Mucosa of rectum (tissue), 2 donors: ENCODE measurements around the gene TPBG.

ENCODE experiments used
- H3K27ac ChIP-seq, 2 donors: one replicate each; pipeline ENCODE4 v1.7.0; 2013; ENCODE audit warnings: inconsistent platforms in 2 of 2, low read depth in 2 of 2, low read length in 2 of 2
- H3K27me3 ChIP-seq, 2 donors: one replicate each; pipeline ENCODE4 v1.7.0; 2013; ENCODE audit warnings: low read length in 2 of 2; ENCODE audit not compliant: control insufficient read depth in 2 of 2, insufficient read depth in 2 of 2
- H3K36me3 ChIP-seq, 2 donors: one replicate each; pipeline ENCODE4 v1.7.0; 2013; ENCODE audit warnings: low read length in 2 of 2; ENCODE audit not compliant: control insufficient read depth in 2 of 2, insufficient read depth in 2 of 2
- H3K4me1 ChIP-seq, 2 donors: one replicate each; pipeline ENCODE4 v1.7.0; 2013; ENCODE audit warnings: low read length in 2 of 2, mild to moderate bottlenecking in 1 of 2; ENCODE audit not compliant: control insufficient read depth in 2 of 2, insufficient read depth in 2 of 2
- H3K4me3 ChIP-seq, 2 donors: one replicate each; pipeline ENCODE4 v1.7.0; 2013; ENCODE audit warnings: low read length in 2 of 2
- H3K9ac ChIP-seq, 2 donors: one replicate each; pipeline ENCODE4 v1.7.0; 2013; ENCODE audit warnings: low read length in 2 of 2, low read depth in 1 of 2, mild to moderate bottlenecking in 1 of 2
- H3K9me3 ChIP-seq, 2 donors: one replicate each; pipeline ENCODE4 v1.7.0; 2013; ENCODE audit warnings: low read length in 2 of 2; ENCODE audit not compliant: control insufficient read depth in 2 of 2
- donor health status: healthy.
- donor health status: Normal muscosa, but diverticular disease.

The TPBG gene

GRCh38 chr6:82363428-82364086, at the start of gene TPBG:
Gene TPBG (plus strand): TSS chr6:82363817. CDS start chr6:82364962, 1,145 bp downstream.
- Histone ChIP-seq H3K4me1 (peaks cover 0 to 8% of the 10 kb centered on the region in 2 donors), H3K9me3 (no peaks in the 10 kb centered on the region), H3K36me3 (no peaks in the 10 kb centered on the region), H3K27ac (peak within 1 kb of the TSS; percentile 61 to 64), H3K4me3 (peak within 1 kb of the TSS; percentile 81 to 88), H3K27me3 (peaks cover 6 to 24% of the 10 kb centered on the region in 2 donors), H3K9ac (peak within 1 kb of the TSS; percentile 54 to 75)

- Histone ChIP-seq H3K4me3 (no peak overlapping the region), H3K4me1 (no peaks in the 10 kb centered on the region), H3K9me3 (no peaks in the 10 kb centered on the region), H3K27me3 (no peaks in the 10 kb centered on the region), H3K36me3 (no peaks in the 10 kb centered on the region), H3K27ac (no peak overlapping the region), H3K9ac (no peak overlapping the region)
Observed at GRCh38 chr6:82322386-82322785, 41.2 kb upstream of the TPBG start.

- Histone ChIP-seq H3K4me1 (no peaks in the 10 kb centered on the region), H3K27me3 (no peaks in the 10 kb centered on the region), H3K9me3 (no peaks in the 10 kb centered on the region), H3K36me3 (no peaks in the 10 kb centered on the region), H3K27ac (no peak overlapping the region), H3K4me3 (no peak overlapping the region), H3K9ac (no peak overlapping the region)
Observed at GRCh38 chr6:82329766-82330165, 33.9 kb upstream of the TPBG start.

GRCh38 chr6:82330171-82330804, 33.3 kb upstream of the TPBG start:
- H3K9ac ChIP-seq: no peak overlapping the region
- H3K4me3 ChIP-seq: no peak overlapping the region
- H3K4me1 ChIP-seq: no peaks in the 10 kb centered on the region
- no peak overlapping the region for H3K27ac ChIP-seq
- H3K9me3 ChIP-seq: no peaks in the 10 kb centered on the region
- no peaks in the 10 kb centered on the region for H3K36me3 ChIP-seq
- H3K27me3 ChIP-seq: no peaks in the 10 kb centered on the region

- Histone ChIP-seq H3K27ac (no peak overlapping the region), H3K4me1 (no peaks in the 10 kb centered on the region), H3K36me3 (no peaks in the 10 kb centered on the region), H3K27me3 (no peaks in the 10 kb centered on the region), H3K9ac (no peak overlapping the region), H3K4me3 (no peak overlapping the region), H3K9me3 (no peaks in the 10 kb centered on the region)
Observed at GRCh38 chr6:82331031-82331773, 32.4 kb upstream of the TPBG start.

GRCh38 chr6:82333781-82334180, 29.8 kb upstream of the TPBG start:
- Histone ChIP-seq H3K27ac (no peak overlapping the region), H3K9me3 (no peaks in the 10 kb centered on the region), H3K9ac (no peak overlapping the region), H3K4me3 (no peak overlapping the region), H3K27me3 (no peaks in the 10 kb centered on the region), H3K36me3 (no peaks in the 10 kb centered on the region), H3K4me1 (no peaks in the 10 kb centered on the region)

- Histone ChIP-seq H3K4me1 (no peaks in the 10 kb centered on the region), H3K36me3 (no peaks in the 10 kb centered on the region), H3K9me3 (peaks cover 0 to 4% of the 10 kb centered on the region in 2 donors), H3K4me3 (no peak overlapping the region), H3K27me3 (no peaks in the 10 kb centered on the region), H3K27ac (no peak overlapping the region), H3K9ac (no peak overlapping the region)
Observed at GRCh38 chr6:82337688-82338257, 25.8 kb upstream of the TPBG start.

- Histone ChIP-seq H3K4me3 (no peak overlapping the region), H3K27me3 (no peaks in the 10 kb centered on the region), H3K27ac (no peak overlapping the region), H3K9me3 (no peaks in the 10 kb centered on the region), H3K36me3 (no peaks in the 10 kb centered on the region), H3K9ac (no peak overlapping the region), H3K4me1 (no peaks in the 10 kb centered on the region)
Observed at GRCh38 chr6:82348130-82348529, 15.5 kb upstream of the TPBG start.

GRCh38 chr6:82353848-82354247, 9.8 kb upstream of the TPBG start:
- Histone ChIP-seq H3K27me3 (peaks cover 0 to 4% of the 10 kb centered on the region in 2 donors), H3K9me3 (no peaks in the 10 kb centered on the region), H3K9ac (no peak overlapping the region), H3K4me3 (no peak overlapping the region), H3K27ac (no peak overlapping the region), H3K4me1 (no peaks in the 10 kb centered on the region), H3K36me3 (no peaks in the 10 kb centered on the region)

GRCh38 chr6:82360552-82360951, 3.1 kb upstream of the TPBG start:
- peaks cover 0 to 5% of the 10 kb centered on the region in 2 donors for H3K4me1 ChIP-seq
- H3K4me3 ChIP-seq: no peak overlapping the region
- no peaks in the 10 kb centered on the region for H3K9me3 ChIP-seq
- no peaks in the 10 kb centered on the region for H3K36me3 ChIP-seq
- no peak overlapping the region for H3K27ac ChIP-seq
- peaks cover 10 to 24% of the 10 kb centered on the region in 2 donors for H3K27me3 ChIP-seq
- H3K9ac ChIP-seq: no peak overlapping the region
